ENCODE results near the gene PCP4L1. TPM values are rescaled to one million over a fixed set of nuclear protein-coding genes. Genes with fewer than 3 reads are reported as not detected.
A peak's percentile ranks its signal among the peaks of the same experiment; 100 is the strongest.
"Not testable (repeated sequence)": the region's sequence is repeated elsewhere in the genome, so short reads cannot be mapped to it uniquely, and the experiment has no call there.

PCP4L1 gene
- not detected for polyA plus RNA-seq

DNA sequence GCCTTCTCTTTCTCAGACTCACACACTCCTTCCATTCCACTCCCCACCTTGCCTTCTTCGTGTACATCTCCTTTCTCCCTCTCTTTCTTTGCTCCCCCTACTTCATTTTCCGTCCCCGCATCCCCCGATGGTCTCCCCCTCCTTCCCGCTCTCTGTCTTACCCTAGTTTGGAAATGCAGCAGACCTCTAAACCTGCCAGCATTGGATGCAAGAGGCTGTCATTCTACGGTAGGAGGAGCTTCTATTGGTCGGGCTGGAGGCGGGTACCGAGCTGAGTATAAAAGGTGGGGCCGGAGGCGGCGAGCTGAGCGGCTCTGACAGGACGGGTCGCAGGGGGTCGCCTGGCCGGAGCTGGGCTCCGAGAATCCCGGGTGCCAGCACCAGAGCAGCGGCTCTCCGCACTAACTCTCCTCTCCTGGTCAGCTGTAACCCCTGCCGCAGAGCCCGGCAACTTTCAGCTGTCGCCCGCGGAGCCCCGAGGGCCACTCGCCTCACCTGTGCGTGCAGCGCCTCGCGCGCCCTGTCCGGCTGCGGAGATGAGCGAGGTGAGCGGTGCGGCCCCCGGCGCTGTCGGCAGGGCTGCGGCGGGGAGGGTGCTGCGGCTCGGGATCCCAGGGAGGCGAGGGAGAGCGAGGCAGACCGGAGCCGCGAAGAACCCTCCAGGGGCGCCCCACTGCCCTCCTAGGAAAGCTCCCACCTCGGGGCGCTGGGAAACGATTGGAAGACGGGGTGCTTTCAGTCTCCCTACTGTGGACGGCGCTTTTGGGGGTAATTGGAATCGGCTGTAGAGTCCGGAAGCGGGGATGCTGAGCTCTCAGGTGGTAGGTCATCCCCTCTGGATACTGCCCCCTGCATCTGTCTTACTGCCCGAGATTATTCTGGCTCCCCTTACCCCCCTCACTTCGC, at the start of gene PCP4L1:
TSS of gene PCP4L1 (plus strand) at position 307 of the 906 bp plus-strand sequence. CDS start at position 537, 230 bp downstream.
- H3K4me1 Mint-ChIP-seq: peaks cover 15 to 22% (median 19%) of the 10 kb centered on the region in 3 donors
- H3K36me3 Mint-ChIP-seq: peaks cover 2% of the 10 kb centered on the region
- peaks cover 60% of the 10 kb centered on the region for H3K27me3 Mint-ChIP-seq
- peak within 1 kb of the TSS; percentile 60 to 87 (median 68) for H3K4me3 Mint-ChIP-seq
- H3K27ac Mint-ChIP-seq: peak within 1 kb of the TSS in 1 of 3 donors; percentile 35
- peaks cover 8 to 24% (median 8%) of the 10 kb centered on the region in 3 donors for H3K9me3 Mint-ChIP-seq

DNA sequence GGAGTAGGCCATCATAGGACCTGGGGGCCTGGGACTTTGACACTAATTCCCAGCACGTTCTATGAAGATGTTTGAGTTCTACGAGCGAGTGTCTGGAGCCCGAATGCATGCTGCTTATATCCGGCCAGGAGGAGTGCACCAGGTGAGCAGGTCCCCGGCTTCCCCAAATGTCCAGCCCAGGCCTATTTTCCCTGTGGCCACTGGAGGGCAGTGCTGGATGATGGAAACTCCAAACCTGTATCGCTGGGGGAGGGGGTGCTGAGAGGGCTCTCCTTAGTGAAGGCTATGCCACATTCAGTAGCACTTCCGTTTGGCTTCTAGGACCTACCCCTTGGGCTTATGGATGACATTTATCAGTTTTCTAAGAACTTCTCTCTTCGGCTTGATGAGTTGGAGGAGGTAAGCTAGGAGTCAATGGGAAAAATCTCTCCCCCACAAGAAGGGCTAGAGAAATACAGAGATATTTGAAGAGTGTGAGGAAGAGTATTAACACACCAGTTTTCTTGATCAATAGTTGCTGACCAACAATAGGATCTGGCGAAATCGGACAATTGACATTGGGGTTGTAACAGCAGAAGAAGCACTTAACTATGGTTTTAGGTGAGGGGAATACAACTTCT, 48.6 kb upstream of the PCP4L1 start:
- Mint-ChIP-seq H3K4me1 (peaks cover 4 to 13% (median 9%) of the 10 kb centered on the region in 3 donors), H3K36me3 (peaks cover 27% of the 10 kb centered on the region), H3K27me3 (peaks cover under 1% of the 10 kb centered on the region), H3K9me3 (no peaks in the 10 kb centered on the region), H3K4me3 (peak overlapping the region in 2 of 4 donors; percentile 4 to 38), H3K27ac (peak overlapping the region in 2 of 3 donors; percentile 21 to 23)

DNA sequence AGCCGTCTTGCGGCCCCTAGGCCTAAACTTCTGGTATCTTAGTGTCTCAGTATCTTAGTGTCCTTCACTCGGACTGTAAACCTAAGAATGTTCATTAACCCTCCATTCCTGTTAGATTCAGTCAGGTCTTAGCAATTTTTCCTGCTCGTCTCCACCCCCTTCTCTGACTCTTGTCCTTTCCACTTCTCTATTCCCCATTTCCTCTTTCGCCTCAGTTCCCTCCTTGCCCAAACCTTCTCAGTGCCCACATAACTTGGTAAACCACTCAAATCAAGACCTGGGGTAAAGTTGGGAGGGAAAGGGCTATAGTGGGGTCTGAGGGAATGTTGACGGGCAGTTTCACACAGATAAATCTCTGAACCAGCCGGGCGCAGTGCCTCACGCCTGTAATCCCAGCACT, 44.2 kb upstream of the PCP4L1 start:
- peaks cover 13% of the 10 kb centered on the region for H3K27me3 Mint-ChIP-seq
- H3K4me3 Mint-ChIP-seq: no peak overlapping the region
- peak overlapping the region in 1 of 3 donors; percentile 53 for H3K27ac Mint-ChIP-seq
- peaks cover 26% of the 10 kb centered on the region for H3K36me3 Mint-ChIP-seq
- peaks cover 15 to 25% (median 21%) of the 10 kb centered on the region in 3 donors for H3K4me1 Mint-ChIP-seq
- no peaks in the 10 kb centered on the region for H3K9me3 Mint-ChIP-seq

DNA sequence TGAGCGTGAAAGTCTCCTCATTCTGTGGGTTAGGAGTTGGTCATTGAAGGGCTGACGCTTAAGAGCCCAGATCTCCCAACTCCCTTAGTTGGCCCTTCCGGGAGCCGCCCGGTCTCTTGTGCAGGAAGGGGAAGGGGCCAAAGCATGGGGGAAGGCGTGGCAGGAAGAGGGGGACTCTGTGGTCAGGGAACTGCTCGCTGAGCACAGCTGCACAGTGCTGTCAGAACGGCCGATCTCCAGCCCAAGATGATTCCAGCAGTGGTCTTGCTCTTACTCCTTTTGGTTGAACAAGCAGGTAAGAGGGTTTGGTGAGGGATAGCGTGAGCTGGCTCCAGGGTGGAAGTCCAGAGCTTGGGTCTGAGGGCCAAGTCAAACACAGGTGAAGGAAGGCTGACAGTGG, 43.5 kb upstream of the PCP4L1 start, which contains the start of gene FCER1G:
TSS of gene FCER1G (plus strand) at position 220 of the 400 bp plus-strand sequence. CDS start at position 247, 27 bp downstream.
- peak within 1 kb of the TSS in 1 of 3 donors; percentile 53 for H3K27ac Mint-ChIP-seq
- H3K9me3 Mint-ChIP-seq: peaks cover 0 to 2% (median 0%) of the 10 kb centered on the region in 3 donors
- peak within 1 kb of the TSS in 2 of 4 donors; percentile 60 to 65 for H3K4me3 Mint-ChIP-seq
- peaks cover 13 to 23% (median 18%) of the 10 kb centered on the region in 3 donors for H3K4me1 Mint-ChIP-seq
- H3K36me3 Mint-ChIP-seq: peaks cover 22% of the 10 kb centered on the region
- H3K27me3 Mint-ChIP-seq: peaks cover 14% of the 10 kb centered on the region

DNA sequence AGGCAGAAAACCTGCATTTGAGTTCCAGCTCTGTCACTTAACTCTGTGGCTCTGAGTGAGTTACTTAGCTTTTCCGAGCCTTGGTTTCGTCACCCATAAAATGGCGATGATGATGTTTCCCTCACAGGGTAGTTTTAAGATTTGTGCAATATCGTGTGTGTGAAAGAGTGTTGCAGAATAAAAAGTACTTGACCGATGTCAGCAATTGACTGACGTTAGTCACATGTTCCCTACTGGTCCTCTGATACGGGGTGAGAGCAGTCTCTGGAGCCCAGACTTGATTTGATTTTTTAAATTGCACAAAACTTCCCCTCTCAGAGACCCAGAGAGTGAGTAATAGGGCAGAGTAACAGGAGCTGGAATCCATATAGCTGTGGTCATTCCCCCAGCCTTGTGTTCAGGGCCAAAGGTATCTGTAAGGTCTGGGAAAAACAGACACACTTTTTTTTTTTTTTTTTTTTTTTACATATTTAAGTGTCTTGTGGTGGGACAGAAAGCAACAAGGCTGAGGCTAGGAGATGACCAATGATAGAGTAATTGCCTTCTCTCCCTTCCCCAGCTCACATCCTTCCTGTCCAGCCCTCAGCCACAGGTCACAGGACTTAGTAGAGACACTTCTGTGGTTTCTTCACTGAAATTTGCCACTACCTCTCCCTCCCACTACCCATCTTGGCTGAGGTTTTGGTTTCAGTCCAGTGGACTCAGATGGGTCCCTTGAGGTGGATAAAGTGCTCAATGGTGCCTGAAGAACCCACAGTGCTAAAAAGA, 41.4 kb upstream of the PCP4L1 start:
- Mint-ChIP-seq H3K4me3 (peak overlapping the region in 1 of 4 donors; percentile 61), H3K36me3 (peaks cover 14% of the 10 kb centered on the region), H3K27me3 (peaks cover 24% of the 10 kb centered on the region), H3K9me3 (peaks cover 0 to 2% (median 0%) of the 10 kb centered on the region in 3 donors), H3K27ac (peak overlapping the region in 2 of 3 donors; percentile 40 to 58), H3K4me1 (peaks cover 12 to 22% (median 18%) of the 10 kb centered on the region in 3 donors)

DNA sequence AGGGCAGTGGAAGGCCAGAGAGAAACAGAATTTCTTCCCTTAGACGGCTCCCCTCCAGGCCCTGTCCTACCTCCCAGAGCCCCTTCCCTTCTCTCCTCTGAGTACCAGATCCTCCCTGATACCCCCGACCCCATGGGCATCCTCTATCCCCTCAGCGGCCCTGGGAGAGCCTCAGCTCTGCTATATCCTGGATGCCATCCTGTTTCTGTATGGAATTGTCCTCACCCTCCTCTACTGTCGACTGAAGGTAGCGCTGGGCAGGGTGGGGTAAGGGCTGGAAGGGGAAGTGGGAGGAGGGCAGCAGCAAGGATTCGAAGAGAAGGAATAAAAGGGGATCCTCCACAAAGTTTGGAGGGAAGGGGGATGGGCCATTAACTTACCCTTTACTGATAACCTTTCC, 40.7 kb upstream of the PCP4L1 start:
- Mint-ChIP-seq H3K4me1 (peaks cover 12 to 22% (median 18%) of the 10 kb centered on the region in 3 donors), H3K4me3 (peak overlapping the region in 1 of 4 donors; percentile 61), H3K9me3 (peaks cover 0 to 2% (median 0%) of the 10 kb centered on the region in 3 donors), H3K36me3 (peaks cover 13% of the 10 kb centered on the region), H3K27me3 (peaks cover 30% of the 10 kb centered on the region), H3K27ac (peak overlapping the region in 1 of 3 donors; percentile 40)

DNA sequence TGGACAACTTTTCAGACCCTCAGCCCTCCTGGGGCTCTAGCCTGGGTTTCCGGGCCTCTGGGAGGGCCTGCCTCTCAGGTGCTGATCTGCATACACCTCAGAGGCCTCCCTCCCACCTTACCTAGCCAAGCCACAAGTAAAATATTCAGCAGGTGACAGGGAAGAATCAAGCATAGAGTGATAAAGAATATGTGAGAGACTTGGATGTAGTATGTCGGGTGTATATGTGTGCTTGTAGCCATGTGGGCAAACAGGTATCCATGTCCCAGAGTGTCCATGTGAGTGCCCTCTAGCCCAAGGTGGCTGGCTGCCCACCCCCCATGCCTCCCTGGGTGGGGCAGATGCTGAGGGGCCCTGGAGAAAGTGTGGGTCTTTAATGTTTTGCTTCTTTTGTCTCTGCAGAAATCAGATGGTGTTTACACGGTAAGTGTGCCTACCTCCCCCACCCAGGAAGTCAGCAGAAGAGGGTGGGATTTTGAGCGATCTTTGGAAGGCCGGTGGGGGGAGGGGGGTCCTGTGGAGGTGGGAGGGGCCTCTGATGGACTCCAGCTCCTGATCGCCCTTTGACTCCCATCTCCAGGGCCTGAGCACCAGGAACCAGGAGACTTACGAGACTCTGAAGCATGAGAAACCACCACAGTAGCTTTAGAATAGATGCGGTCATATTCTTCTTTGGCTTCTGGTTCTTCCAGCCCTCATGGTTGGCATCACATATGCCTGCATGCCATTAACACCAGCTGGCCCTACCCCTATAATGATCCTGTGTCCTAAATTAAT, 40.1 kb upstream of the PCP4L1 start:
- peaks cover 35% of the 10 kb centered on the region for H3K27me3 Mint-ChIP-seq
- H3K27ac Mint-ChIP-seq: peak overlapping the region in 1 of 3 donors; percentile 63
- H3K9me3 Mint-ChIP-seq: peaks cover 0 to 2% (median 0%) of the 10 kb centered on the region in 3 donors
- peaks cover 8% of the 10 kb centered on the region for H3K36me3 Mint-ChIP-seq
- H3K4me1 Mint-ChIP-seq: peaks cover 12 to 22% (median 18%) of the 10 kb centered on the region in 3 donors
- no peak overlapping the region for H3K4me3 Mint-ChIP-seq

DNA sequence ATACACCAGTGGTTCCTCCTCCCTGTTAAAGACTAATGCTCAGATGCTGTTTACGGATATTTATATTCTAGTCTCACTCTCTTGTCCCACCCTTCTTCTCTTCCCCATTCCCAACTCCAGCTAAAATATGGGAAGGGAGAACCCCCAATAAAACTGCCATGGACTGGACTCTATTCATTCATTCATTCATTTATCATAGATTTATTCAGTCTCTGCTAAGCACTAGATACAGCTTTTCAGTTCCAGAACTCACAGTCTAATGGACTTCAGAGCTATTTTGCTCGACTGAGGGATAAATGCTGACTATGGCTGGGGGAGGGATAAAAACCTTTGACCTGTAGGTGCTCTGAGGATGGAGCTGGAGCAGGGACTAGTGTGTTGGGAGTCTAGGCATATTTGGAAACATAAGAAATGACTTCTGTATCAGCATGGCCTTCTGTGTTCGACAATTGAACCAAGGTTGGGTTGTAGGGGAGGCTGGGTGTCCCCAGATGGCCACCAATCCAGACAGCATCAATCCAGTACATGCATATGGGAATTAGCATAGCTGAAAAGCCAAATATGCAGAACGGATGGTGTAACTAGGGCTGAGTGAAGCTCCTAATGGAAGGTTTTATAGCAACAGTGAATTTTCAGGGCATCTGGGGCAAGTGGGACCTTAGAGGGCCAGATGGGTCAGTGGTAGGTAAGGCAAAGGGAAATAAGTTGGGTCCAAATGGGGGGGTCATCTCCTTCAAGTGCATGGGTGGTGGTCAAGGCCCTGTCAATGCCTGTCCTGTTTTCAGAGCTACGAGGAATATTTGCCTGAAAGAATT, 39.3 kb upstream of the PCP4L1 start:
- H3K4me3 Mint-ChIP-seq: no peak overlapping the region
- H3K4me1 Mint-ChIP-seq: peaks cover 11 to 22% (median 18%) of the 10 kb centered on the region in 3 donors
- peaks cover 3% of the 10 kb centered on the region for H3K36me3 Mint-ChIP-seq
- peaks cover 0 to 2% (median 0%) of the 10 kb centered on the region in 3 donors for H3K9me3 Mint-ChIP-seq
- no peak overlapping the region for H3K27ac Mint-ChIP-seq
- H3K27me3 Mint-ChIP-seq: peaks cover 39% of the 10 kb centered on the region

DNA sequence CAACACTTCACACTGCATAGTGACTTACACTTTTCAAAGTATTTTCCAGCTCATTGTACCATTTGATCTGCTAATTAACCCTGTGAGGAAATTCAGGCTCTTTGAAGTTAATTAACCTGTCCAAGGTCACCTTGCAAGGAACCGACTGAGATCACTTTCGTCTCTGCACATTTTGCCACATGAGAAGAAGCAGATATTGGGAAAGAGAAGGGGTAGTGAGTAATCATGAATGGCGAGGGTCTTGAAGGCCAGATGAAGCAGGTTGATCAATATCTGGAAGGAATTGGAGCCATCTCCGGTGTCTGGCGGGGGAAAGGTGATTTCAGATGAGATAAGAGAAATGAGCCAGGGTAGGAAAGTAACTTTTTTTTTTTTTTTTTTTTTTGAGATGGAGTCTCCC, 38.5 kb upstream of the PCP4L1 start:
- no peak overlapping the region for H3K27ac Mint-ChIP-seq
- peaks cover 11 to 22% (median 18%) of the 10 kb centered on the region in 3 donors for H3K4me1 Mint-ChIP-seq
- H3K36me3 Mint-ChIP-seq: peaks cover 2% of the 10 kb centered on the region
- peaks cover 0 to 2% (median 0%) of the 10 kb centered on the region in 3 donors for H3K9me3 Mint-ChIP-seq
- H3K4me3 Mint-ChIP-seq: no peak overlapping the region
- peaks cover 37% of the 10 kb centered on the region for H3K27me3 Mint-ChIP-seq

DNA sequence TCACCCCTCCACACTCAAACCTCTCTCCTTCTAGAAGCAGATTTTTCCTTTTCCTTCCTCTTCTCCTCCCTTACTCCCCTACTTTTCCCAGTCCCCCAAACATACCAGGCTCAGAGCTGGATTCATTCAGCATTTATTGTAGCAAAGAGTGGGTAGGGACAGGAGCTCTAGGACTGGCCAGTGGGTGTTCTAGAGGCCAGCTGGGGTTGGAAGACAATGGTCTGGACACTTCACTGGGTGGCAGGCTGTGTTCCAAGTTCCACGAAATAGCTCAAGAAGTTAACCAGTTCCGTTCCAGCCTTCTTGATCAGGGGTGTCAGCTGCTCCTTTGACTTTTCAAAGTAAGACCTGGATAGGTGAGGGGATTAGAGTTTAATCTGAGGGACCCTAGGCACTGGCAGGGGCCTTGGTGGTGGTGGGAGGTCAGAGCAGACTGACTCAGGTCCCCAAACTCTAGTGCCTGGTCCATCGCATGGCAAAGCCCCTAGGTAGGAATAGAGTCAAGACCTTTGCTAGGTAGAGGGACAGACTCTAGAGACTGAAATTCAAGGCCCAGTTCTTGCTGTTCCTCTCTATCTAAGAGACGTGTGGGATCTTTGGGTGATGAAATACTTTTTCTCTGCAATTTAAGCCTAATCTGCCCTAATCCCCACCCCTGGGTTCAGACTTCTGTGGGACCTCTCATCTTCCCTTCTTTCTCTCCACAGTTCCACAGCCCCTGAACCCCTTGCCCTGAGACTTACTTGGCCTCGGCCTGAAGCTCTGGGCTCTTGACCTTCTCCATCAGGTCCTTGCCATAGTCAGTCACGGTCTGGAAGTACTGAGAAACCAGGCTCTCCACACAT, 36.1 kb upstream of the PCP4L1 start:
- Mint-ChIP-seq H3K4me3 (no peak overlapping the region), H3K4me1 (peaks cover 20 to 29% (median 23%) of the 10 kb centered on the region in 3 donors), H3K36me3 (peaks cover 2% of the 10 kb centered on the region), H3K9me3 (peaks cover 0 to 2% (median 0%) of the 10 kb centered on the region in 3 donors), H3K27me3 (peaks cover 31% of the 10 kb centered on the region), H3K27ac (no peak overlapping the region)

DNA sequence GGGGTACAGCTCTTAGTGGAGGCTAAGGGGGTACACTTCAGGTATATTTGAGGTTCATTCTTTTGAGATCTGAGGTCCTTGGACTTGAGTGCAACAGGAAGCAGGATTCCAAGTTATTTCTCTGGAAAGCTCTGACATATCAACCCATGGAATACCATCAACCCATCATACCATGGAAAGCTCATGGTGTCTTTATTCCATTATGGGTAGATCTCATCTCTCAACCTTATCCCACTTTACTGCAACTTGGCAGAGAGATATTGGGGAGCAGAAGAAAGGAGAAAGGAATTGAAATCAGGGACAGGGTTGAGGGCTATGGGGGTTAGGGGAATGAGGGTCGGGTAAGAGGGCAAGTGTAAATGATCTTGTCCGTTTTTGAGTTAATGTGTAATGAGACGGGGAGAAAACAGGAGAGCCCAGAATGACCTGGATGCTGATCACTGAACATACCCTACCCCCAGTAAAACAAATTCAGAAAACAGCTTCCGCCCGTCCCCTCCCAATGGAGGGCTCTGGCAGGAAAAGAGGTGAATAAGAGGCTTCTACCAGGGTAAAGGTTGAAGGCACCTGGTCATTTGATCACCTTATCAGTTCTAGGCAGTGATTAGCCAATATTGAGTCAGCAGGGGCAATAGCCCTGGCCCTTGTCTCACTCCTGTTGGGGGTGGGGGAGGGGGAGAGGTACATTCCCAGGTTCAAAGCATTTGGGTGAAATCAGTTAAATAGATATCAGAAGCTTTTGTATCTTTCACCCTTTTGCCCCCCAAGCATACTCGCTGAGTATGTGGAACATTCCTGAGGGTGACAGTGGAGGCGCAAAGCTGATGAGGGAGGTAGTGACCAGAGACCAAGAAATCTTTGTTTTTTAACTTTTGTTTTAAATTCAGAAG, 34.5 kb upstream of the PCP4L1 start:
- H3K4me1 Mint-ChIP-seq: peaks cover 19 to 23% (median 22%) of the 10 kb centered on the region in 3 donors
- no peak overlapping the region for H3K4me3 Mint-ChIP-seq
- H3K27ac Mint-ChIP-seq: no peak overlapping the region
- H3K36me3 Mint-ChIP-seq: peaks cover 6% of the 10 kb centered on the region
- H3K9me3 Mint-ChIP-seq: peaks cover 0 to 2% (median 0%) of the 10 kb centered on the region in 3 donors
- H3K27me3 Mint-ChIP-seq: peaks cover 26% of the 10 kb centered on the region

DNA sequence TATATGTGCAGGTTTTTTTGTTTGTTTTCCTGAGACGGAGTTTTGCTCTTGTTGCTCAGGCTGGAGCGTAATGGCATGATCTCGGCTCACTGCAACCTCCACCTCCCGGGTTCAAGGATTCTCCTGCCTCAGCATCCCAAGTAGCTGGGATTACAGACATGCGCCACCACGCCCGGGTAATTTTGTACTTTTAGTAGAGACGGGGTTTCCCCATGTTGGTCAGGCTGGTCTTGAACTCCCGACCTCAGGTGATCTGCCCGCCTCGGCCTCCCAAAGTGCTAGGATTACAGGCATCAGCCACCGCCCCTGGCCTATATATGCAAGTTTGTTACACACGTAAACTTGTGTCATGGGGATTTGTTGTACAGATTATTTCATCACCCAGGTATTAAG, 33.9 kb upstream of the PCP4L1 start:
- H3K36me3 Mint-ChIP-seq, H3K9me3 Mint-ChIP-seq, H3K27ac Mint-ChIP-seq, H3K4me3 Mint-ChIP-seq: not testable (repeated sequence)
- Mint-ChIP-seq H3K27me3 (peaks cover 26% of the 10 kb centered on the region), H3K4me1 (peaks cover 18 to 23% (median 22%) of the 10 kb centered on the region in 3 donors)

Measured in IgD-negative memory B cell (primary cell).